Stimulated activated CD8-positive, alpha-beta memory T cell treated with anti-CD3 and anti-CD28 coated beads, Interleukin-15, amount 100 ng/mL, for 24 hours (primary cell): ENCODE results near the gene ICE2.

Source experiments
- DNase-seq: peaks from one replicate; pipeline ENCODE4 v3.0.0-alpha.2; 2020; ENCODE audit warnings: low read depth

Gene ICE2

DNA sequence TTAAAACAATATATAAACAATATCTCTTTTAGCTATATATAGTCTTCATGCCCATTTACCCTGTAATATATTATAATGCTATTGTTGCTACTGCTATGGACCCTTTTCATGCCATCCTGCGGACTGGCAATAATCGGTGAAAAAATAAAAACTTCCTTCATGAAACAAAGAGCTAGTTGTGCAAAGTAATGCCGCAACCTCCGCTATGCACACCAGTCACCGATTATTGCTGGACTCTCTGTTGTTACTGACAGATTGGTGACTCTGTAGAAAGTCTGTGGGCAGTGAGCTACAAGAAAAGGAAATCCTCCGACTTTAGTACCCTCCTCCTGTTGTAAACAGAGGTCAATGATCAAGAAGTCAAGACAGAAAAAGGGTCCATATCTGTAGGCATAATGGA lies 17.9 kb upstream of the ICE2 start:
- no peak for DNase-seq

GRCh38 chr15:60494108-60494507 lies 15.2 kb upstream of the ICE2 start:
- DNase-seq: no peak

DNA sequence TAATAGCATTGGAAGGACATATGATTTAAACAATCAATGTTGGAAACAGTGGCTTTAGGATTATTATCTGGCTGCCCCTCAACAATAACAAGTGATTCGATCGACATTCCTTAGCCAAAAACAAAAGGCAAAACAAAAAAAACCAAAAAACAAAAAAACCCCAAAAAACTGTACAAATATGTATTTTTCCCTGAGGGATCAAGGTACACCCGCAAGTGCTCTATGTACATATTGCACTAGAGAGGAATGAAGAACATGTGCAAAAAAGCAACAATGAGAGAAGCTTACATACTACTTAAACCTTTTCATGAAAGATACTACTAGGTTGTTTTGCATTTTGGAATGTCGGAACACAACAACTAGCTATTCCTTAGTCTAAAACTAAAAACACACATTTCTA lies 14.2 kb upstream of the ICE2 start:
- no peak for DNase-seq

GRCh38 chr15:60486742-60487141 lies 7.8 kb upstream of the ICE2 start:
- DNase-seq: no peak

DNA sequence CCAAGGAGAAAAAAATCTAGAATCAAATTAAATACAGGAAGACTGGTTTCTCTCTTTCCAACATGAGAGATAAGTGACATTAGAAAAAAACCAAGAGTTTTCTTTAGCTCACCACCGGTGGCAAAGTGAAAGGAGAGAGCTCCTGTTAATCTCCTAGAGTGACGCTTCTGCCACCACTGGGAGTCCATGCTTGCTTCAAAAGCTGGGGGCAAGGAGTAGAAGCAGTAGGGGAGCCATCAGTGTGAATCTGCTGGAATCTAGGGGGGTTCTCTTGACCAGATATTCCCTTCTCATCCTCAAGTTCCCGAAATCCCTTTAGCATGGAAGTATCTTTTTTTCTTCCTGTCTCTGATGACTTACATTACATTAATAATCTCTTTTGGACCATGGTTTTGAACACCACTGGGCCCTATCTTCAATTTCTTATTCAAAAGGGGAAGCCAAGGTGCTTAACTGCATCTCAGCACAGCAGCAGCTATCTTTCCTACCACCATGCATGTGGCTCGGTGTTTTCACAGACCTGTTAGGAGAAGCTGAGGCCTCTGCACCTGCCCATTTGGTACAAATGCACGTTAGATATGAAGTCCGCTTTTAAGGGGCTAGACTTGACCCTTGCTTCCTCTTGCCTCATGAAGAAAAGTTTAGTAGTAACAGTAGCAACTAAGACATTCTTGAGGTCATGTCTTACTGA lies 6.6 kb upstream of the ICE2 start:
- DNase-seq: no peak

- DNase-seq: no peak
Measured at GRCh38 chr15:60483042-60483441, 4.1 kb upstream of the ICE2 start.

- DNase-seq: no peak
Measured at GRCh38 chr15:60480888-60481287, 1.9 kb upstream of the ICE2 start.

DNA sequence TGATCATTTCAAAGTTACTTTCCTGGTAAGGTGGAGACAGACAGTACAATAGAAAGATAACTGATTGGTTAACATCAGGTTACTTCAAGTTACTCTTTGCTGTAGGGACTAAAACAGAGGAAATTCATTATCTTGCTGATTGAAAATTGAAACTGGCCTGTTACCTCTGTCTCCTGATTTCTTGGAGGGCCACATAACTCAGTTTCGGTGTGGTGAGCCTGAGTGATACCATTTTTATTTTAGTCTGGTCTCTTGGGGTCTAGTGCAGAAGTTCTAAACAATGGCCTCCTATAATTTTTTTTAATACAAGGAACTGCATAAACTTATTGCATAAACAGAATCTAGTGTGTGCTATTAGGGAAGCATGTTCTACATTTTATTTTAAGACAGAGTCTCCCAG lies 1.2 kb upstream of the ICE2 start:
- no peak for DNase-seq

DNA sequence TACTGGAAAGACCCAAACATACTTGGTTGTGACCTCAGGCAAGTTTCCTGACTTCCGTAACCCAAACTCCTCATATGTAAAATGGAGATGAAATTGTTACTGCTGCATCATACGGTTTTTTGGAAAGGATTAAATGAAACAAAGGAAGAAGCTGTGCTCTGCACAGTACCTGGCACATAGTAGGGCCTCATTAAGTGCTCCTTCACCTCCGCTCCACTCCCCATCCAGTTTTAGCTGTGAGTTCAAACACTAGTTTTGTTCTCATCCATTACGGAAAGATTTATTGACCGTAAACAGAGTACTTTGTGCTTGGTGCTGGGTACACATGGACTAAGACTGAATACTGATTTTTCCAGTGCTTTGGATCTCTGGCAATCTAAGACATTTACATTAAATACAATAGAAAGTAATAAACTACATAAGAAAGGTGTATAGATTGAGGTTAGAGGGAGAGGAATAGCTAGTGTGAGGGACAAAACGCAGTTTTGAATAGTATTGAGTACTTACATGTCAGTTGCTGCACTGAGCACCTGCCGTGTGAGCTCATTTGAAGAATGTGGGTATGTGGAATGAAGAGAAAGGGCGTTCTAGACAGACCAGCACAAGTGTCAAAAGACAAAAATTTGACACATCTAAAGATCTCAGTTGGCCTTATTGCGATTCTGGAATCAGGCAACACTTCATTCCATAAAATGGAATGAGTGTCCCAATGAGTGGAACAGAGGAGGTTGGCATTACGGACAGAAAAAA lies 594 bp upstream of the ICE2 start:
- DNase-seq: no peak

DNA sequence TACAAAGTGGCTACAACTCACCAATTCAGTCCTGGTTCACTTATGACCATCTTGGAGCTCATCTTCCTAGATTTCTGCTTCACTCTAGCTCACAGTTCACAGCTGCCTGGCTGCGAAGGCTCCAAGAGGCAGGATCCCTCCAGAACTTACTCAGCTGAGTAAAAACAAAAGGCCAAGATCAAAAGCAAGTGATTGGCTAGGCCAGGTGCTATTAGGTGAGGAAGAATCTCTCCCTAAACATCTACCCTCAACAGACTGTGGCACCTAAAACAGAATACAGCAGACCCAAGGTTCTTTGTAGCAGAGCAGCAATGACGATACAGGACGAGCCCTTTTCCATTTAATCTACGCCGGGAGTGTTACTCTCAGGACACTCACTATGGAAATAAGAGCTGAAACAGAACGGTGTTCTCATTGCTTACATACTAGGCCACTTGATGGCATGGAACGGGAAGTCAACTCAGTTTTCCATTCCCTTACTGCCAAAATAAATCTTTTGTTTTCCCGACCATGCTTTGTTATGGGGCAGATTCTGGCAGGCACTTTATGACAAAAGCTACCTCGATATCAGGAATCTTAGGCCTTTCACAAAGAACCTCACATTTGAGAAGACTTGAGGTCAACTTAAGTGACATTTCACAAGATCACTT lies 901 bp downstream of the ICE2 start:
- no peak for DNase-seq

DNA sequence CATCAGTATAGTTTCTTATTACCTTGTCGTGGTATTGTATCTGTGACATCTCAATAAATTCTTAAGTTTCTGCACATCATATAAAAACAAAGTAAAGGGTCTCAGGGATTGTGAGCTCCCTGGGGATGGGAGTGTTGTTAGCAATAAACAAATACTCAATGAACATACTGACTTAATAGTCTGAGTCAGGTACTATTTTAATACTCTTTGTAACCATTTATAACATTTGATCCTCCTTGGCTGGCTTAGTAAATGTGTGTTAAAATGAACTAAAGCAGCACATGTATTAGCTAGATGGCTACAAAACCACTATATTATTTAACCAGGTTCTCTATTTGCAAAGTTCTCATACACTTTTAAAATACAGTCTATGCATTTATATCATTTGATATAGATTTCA lies 1.8 kb downstream of the ICE2 start:
- no peak for DNase-seq

DNA sequence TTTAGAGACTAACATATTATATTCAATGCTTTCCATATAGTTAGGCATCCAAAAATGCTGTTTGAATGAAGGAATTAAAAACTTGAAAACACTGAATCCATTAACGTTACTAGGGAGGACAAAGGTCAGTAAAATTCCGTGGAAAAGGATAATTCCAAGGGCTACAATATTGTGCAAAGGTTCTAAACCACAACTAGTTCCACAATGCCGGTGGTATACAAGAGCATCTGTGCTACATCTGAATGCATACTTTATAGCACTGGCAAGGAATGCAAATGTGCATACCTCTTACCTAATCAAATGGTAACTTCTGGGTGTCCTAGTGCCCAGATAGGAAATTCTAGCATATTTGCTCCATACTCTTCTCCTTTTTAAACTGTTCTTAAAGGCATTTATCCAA lies 2.2 kb downstream of the ICE2 start:
- DNase-seq: no peak

DNA sequence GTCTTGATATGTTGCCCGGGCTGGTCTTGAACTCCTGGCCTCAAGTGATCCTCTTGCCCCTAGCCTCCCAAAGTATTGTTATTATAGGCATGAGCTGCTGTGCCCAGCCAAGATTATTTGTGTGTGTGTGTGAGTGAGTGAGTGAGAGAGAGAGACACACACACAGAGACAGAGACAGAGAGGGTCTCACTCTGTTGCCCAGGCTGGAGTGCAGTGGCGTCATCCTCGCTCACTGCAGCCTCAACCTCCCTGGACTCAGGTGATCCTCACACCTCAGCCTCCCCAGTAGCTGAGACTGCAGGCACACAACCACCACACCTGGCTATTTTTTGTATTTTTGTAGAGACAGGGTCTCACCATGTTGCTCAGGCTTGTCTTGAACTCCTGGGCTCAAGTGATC lies 5.8 kb downstream of the ICE2 start:
- DNase-seq: no peak

GRCh38 chr15:60471314-60471713 lies 7.6 kb downstream of the ICE2 start:
- DNase-seq: no peak

DNA sequence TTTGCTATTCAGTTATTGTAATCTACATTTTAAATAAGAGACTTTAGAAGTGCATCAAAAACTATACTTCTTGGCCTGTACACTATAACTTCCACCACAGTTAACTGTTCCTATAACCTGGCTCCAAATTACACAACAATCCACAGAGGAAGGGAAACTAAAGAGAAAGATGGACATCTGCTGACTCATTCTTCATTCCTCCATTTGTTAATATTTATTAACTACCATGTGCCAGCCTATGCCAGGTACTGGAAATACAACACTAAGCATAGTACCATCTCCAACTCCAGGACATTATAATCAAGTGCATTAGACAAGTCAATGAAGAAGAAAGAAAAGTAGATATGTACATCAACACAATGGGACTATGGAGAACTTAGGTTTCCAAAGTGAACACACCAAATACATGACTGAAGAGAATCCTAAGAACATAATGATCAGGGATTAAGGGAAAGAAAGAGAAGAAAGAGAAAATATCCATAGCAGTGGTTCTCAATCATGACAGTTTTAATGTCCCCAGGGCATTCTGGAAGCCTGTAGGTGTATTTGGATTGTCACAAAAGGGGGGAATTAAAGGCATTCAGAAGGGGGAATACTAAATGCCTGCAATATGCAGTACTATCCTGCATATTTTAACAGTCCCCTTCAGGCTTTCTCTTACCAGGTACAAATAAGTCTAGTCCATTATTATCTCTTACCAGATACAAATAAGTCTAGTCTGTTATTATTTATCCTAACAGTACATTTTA lies 8.9 kb downstream of the ICE2 start:
- DNase-seq: no peak

DNA sequence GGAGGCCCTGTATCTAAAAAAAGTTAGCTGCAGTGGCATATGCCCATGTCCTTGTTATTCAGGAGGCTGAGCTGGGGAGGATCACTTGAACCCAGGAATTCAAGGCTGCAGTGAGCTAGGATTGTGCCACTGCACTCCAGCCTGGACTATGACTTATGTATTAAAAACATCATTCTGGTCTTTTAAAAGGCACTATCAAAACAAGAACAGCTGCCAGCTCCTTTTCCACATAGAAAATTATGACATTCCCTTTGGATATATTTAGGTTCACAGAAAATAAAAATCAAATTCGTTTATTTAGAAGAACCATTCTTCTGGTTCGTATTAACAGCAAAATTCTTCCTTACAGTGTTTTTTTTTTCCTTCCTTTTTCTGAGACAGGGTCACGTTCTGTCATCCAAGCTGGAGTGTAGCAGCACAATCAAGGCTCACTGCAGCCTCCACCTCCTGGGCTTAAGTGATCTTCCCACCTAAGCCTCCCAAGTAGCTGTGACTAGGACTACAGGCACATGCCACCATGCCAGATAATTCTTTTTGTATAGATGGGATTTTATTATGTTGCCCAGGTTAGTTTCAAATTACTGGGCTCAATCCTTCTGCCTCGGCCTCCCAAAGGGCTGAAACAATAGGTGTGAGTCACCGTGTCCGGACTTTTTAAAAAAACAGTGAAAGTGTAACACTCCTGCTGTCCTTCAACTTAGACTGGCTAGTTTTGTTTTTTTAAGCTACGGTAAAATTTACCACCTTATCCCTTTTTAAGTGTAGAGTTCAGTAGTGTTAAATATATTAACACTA lies 13.9 kb downstream of the ICE2 start:
- no peak for DNase-seq

DNA sequence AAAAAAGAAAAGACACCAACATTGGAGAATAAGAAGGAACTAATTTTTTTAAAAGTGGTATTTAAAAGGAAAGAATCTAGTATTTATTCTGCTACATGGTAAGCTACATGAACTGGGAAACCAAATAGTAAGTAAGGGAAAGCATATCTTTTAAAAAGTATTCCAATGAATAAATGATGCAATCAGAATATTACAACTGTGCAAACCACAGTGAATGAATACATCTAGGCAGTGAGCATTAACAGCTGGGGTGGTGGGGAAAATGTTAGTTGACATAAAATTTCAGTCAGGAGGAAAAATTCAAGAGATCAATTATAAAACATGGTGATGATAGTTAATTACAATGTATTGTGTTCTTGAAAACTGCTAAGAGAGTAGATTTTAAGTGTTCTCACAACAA lies 16.9 kb downstream of the ICE2 start:
- DNase-seq: no peak

DNA sequence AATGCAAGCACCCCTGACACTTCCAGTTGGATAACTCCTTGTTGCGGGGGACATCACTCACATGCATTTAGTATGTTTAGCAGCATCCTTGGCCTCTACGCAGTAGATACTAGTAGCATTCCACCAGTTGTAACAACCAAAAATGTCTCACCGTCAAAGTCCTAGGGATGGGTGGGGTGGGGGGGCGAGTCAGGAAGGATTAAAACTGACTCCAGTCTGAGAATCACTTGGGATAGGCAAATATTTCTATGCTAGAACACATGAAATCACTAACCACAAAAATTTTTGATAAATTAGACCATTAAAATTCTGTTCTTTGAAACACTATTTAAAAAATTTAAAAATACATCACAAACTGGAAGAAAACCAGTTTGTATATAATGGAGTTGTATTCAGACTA lies 18.0 kb downstream of the ICE2 start:
- no peak for DNase-seq

- DNase-seq: no peak
Measured at GRCh38 chr15:60458721-60459120, 20.2 kb downstream of the ICE2 start.

DNA sequence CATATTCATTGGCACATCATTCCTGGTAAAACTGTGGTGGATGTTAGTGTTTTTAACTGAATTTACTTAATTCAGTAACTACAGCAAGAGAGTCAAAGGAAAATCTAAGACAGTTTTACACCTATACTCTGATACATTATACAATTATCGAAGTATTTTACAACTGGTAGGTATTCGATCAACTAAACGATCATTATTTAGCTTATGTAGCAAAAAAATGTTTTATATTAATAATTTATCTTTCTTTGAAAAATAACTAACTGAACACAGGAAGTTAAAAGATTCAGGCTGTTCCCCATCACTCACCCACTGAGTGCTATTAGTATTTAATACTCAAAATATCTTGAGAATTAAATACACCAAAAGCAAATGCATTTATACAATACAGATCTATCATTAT lies 21.0 kb downstream of the ICE2 start:
- DNase-seq: no peak

GRCh38 chr15:60454824-60455223 lies 24.1 kb downstream of the ICE2 start:
- DNase-seq: no peak
